NCI-H524 (cell line): ENCODE data around the gene GTF2IRD2.
"Not testable (repeated sequence)": the region's sequence is repeated elsewhere in the genome, so short reads cannot be mapped to it uniquely, and the experiment has no call there.

Source experiments
- DNase-seq, 2 experiments: peaks; one replicate each; lab custom pipeline; 2025; lab: John Stamatoyannopoulos, UW

The GTF2IRD2 gene

GRCh38 chr7:74850833-74851721 lies at the start of gene GTF2IRD2:
Gene GTF2IRD2, minus strand, starts transcription at chr7:74851605. Its CDS starts 15,227 bp downstream, at chr7:74836378.
- not testable (repeated sequence) for DNase-seq

DNA sequence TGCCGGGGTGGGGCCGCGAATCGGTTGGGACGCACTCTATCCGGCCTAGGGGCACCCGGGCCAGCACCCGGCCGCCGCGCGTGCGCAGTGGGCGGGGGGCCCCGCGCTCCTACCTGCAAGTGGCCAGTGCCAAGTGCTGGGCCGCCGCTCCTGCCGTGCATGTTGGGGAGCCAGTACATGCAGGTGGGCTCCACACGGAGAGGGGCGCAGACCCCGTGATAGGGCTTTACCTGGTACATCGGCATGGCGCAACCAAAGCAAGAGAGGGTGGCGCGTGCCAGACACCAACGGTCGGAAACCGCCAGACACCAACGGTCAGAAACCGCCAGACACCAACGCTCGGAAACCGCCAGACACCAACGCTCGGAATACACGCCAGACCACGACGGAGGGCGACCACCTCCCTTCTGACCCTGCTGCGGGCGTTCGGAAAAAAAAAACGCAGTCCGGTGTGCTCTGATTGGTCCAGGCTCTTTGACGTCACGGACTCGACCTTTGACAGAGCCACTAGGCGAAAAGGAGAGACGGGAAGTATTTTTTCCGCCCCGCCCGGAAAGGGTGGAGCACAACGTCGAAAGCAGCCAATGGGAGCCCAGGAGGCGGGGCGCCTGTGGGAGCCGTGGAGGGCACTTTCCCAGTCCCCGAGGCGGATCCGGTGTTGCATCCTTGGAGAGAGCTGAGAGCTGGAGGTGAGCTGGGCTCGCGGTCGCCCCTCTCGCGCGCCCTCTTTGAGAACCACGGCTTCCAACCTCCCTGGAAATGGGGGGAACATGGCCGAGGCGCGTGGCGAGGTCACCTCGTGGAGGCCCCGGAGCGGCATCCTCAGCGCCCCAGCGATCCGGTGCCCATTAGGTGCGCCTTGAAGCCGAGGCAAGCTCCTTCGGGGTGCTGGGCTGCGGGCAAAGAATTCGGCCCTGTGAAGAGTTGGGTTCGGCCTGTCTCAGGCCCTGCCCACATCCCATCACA lies 39.0 kb upstream of the GTF2IRD2 start:
- peak; percentile 76 to 79 for DNase-seq

- DNase-seq = not testable (repeated sequence)
Observed at GRCh38 chr7:74889518-74890129, 38.2 kb upstream of the GTF2IRD2 start.

DNA sequence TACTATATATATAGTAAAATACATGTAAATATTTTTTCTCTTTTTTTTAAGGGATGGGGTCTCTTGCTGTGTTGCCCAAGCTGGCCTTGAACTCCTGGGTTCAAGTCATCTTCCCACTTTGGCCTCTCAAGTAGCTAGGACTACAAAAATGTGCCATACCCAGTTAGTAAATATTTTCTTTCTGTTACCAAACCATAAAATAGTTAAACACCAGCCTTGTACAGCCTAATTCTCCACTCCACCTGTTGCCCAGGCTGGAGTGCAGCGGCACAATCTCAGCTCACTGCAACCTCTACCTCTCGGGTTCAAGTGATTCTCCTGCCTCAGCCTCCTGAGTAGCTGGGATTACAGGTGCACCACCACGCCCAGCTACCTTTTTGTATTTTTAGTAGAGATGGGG lies 33.9 kb upstream of the GTF2IRD2 start:
- not testable (repeated sequence) for DNase-seq

- DNase-seq = not testable (repeated sequence)
Observed at GRCh38 chr7:74882110-74882509, 30.7 kb upstream of the GTF2IRD2 start.

GRCh38 chr7:74874748-74875512 lies 23.5 kb upstream of the GTF2IRD2 start:
- DNase-seq = not testable (repeated sequence)

DNA sequence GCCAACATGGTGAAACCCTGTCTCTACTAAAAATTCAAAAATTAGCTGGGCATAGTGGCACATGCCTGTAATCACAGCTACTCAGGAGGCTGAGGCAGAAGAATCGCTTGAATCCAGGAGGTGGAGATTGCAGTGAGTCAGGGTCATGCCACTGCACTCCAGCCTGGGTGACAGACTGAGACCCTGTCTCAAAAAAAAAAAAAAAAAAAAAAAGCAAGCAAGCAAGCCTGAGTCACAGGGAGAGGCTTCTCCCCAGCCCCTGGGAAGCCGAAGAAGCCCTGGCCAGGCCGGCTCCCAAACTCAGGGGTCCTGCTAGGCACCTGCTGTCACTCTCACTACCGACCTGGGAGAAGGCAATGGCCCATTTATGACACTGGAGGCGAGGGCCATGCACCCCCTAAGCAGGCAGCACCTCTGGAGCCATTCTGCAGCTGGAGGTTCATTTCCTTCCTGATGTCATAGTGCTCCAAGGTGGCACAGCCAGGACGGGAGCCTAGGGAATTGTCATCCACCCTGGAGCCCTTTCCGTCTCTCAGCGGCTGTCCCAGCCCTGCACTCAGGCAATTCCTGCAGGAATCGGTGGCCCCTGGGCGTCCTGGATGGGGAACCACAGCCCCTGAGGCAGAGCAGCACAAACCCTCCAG lies 22.8 kb upstream of the GTF2IRD2 start:
- DNase-seq = not testable (repeated sequence)

DNA sequence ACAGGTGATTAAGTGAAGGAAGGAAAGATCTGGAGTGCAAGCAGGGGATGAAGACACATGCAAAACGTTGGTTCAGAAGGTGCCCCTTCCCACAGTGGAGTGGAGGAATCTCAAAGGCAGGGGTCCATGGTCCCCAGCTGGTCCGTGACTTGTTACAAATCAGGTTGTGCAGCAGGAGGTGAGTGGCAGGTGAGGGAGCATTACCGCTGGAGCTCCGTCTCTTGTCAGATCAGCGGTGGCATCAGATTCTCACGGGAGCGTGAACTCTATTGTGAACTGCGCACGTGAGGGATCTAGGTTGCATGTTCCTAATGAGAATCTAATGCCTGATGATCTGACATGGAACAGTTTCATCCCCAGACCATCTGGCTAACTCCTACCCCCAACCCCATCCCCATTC lies 21.1 kb upstream of the GTF2IRD2 start:
- DNase-seq = not testable (repeated sequence)

GRCh38 chr7:74865777-74866176 lies 14.4 kb upstream of the GTF2IRD2 start:
- DNase-seq = not testable (repeated sequence)

DNA sequence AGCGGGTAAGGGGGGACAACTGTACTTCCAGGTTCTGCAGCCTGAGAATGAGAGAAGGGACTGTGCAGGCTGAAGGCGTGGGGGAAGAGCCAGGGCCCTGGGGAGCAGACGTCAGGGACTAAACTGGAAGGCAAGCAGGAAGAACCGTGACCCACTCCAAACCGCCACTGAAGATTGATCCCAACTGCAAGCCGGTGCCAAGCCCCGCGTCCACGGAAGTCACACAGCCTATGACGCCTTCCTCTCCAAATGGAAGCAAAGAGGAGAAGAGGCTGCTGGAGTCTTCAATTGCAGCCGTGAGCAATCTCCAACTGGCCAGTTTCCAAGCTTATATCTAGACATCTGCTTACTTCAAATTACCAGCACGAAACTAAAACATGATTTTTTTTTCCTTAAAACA lies 1.6 kb downstream of the GTF2IRD2 start:
- not testable (repeated sequence) for DNase-seq

DNA sequence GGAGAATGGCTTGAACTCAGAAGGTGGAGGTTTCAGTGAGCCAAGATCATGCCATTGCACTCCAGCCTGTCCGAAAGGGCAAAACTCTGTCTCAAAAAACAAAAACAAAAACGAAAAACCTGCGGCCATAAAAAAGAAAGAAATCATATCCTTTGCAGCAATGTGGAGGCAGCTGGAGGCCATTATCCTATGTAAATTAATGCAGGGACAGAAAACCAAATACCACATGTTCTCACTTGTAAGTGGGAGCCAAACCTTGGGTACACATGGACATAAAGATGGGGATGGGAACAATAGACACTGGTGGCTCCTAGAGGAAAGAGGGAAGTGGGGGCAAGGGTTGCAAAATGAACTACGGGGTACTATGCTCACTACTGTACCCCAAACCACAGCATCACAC lies 21.0 kb downstream of the GTF2IRD2 start:
- not testable (repeated sequence) for DNase-seq

DNA sequence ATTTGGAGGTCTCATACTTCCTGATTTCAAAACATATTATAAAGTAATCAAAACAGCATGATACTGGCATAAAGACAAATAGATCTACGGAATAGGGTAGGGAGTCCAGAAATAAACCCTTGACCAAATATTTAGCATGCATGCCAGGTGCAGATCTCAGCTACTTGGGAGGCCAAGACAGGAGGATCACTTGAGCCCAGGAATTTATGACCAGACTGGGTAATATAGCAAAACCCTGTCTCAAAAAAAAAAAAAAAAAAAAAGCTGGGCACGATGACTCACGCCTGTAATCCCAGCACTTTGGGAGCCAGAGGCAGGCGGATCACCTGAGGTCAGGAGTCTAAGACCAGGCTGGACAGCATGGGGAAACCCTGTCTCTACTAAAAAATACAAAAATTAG lies 21.4 kb downstream of the GTF2IRD2 start:
- not testable (repeated sequence) for DNase-seq

DNA sequence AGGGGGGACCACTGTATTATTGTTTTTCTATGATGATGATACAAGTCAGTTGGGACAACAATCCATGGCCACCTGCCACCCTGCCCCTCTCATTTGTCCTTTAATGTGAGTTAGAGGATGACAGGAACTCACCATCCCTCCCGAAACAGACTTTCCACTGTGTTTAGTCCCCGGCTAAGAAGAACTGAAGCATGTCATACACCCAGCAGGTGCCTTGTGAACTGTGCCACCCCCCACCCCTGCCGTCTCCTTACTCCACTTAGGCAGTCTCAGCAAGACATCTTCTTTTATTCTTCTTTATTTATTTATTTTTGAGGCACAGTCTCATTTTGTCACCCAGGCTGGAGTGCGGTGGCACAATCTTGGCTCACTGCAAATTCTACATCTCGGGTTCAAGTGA lies 30.1 kb downstream of the GTF2IRD2 start:
- not testable (repeated sequence) for DNase-seq

DNA sequence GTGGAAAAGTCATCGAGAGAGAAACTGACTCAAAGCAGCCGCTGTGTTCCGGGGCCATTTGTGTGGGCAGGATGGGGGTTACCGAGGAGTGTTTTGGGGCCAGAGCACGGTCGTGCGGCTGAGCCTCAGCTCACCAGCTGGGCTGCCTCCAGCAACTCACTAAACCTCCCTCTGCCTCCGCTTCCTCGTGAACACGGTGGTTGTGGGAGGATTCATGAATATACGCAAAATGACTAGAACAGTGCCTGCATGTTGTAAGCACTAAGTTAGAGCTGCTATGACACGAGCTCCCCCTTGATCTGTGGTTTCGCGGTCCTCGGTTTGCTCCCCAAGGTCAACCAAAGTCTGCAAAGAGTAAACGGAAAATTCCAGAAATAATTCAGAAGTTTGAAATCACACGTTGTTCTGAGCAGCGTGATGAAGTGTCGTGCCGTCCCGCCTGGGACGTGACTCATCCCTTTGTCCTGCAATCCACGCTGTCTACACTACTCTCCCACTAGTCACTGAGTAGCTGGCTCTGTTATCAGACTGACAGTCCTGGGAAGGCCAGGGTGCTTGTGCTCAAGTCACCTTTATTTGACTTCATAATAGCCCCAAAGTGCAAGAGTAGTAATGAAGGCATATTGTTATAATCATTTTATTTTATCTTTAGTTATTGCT lies 31.1 kb downstream of the GTF2IRD2 start:
- not testable (repeated sequence) for DNase-seq

GRCh38 chr7:74815882-74816281 lies 35.5 kb downstream of the GTF2IRD2 start:
- not testable (repeated sequence) for DNase-seq

- not testable (repeated sequence) for DNase-seq
Observed at GRCh38 chr7:74798644-74799043, 52.8 kb downstream of the GTF2IRD2 start.

GRCh38 chr7:74797848-74798622 lies 53.4 kb downstream of the GTF2IRD2 start:
- not testable (repeated sequence) for DNase-seq

DNA sequence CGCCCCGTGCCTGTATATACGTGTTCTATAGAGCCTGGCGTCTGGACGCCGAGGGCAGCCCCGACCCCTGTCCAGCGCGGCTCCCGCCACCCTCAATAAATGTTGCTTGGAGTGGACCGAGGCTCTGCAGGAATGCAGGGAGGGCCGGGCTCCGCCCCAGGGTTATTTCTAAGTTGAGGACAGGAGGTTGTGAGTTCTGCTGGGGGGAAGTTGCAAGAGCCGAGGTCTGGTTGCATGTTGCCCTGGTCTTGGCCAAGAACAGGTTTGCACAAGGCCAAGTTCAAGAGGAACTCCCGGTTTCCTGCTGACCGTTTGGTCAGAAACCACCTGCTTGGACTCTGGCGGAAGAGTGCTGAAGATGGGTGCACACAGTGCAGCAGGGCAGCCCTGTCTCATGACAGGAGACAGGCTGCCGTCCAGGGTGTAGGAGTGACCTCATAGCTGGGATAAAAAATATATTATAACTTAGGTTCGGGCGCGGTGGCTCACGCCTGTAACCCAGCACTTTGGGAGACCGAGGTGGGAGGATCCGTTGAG lies 62.1 kb downstream of the GTF2IRD2 start:
- DNase-seq = not testable (repeated sequence)
